ENCODE data around the gene PLSCR4. TPM values are rescaled to one million over a fixed set of nuclear protein-coding genes. Genes with fewer than 3 reads are reported as not detected.

PLSCR4 gene
- total and polyA plus RNA-seq, 4 donors = 10.8 to 95.2 (median 20.8) TPM

GRCh38 chr3:146273721-146274407 lies 23.0 kb upstream of the PLSCR4 start:
- H3K27me3 ChIP-seq (ENCODE audit: control insufficient read depth in 3 of 3, insufficient read depth in 3 of 3, low read length in 2 of 3) = no peaks in the 10 kb centered on the region
- H3K4me1 ChIP-seq (ENCODE audit: control insufficient read depth in 5 of 5, insufficient read depth in 5 of 5, low read length in 5 of 5) = peaks cover 0 to 26% (median 0%) of the 10 kb centered on the region in 5 donors
- no peak for TF ChIP-seq CTCF (IDR thresholded peaks at IDR 0.05; ENCODE audit: control extremely low read depth, extremely low read depth)
- DNase-seq (no peak), ATAC-seq (ENCODE audit: insufficient read depth, low FRiP score) (no peak)
- H3K4me3 ChIP-seq = no peak overlapping the region
- H3K36me3 ChIP-seq (ENCODE audit: control insufficient read depth in 4 of 4, insufficient read depth in 4 of 4, low read length in 4 of 4) = no peaks in the 10 kb centered on the region
- H3K27ac ChIP-seq (ENCODE audit: low read depth in 1 of 2, low read length in 1 of 2) = no peak overlapping the region
- 90% methylated on average over 6 of the region's 6 CpGs for WGBS, 2 donors
- peak overlapping the region in 1 of 2 donors; percentile 61 for H3K9ac ChIP-seq (ENCODE audit: insufficient read depth in 1 of 2, low read length in 2 of 2)
- H3K9me3 ChIP-seq (ENCODE audit: control insufficient read depth in 4 of 4, insufficient read depth in 3 of 4, low read length in 3 of 4) = no peaks in the 10 kb centered on the region

- DNase-seq = no peak
- H3K4me3 ChIP-seq = no peak overlapping the region
- TF ChIP-seq CTCF (IDR thresholded peaks at IDR 0.05; ENCODE audit: control extremely low read depth, extremely low read depth) = no peak
- no peak overlapping the region for H3K9ac ChIP-seq (ENCODE audit: insufficient read depth in 1 of 2, low read length in 2 of 2)
- no peak for ATAC-seq (ENCODE audit: insufficient read depth, low FRiP score)
- peaks cover 0 to 9% (median 0%) of the 10 kb centered on the region in 5 donors for H3K4me1 ChIP-seq (ENCODE audit: control insufficient read depth in 5 of 5, insufficient read depth in 5 of 5, low read length in 5 of 5)
- H3K36me3 ChIP-seq (ENCODE audit: control insufficient read depth in 4 of 4, insufficient read depth in 4 of 4, low read length in 4 of 4) = no peaks in the 10 kb centered on the region
- no peaks in the 10 kb centered on the region for H3K27me3 ChIP-seq (ENCODE audit: control insufficient read depth in 3 of 3, insufficient read depth in 3 of 3, low read length in 2 of 3)
- H3K27ac ChIP-seq (ENCODE audit: low read depth in 1 of 2, low read length in 1 of 2) = no peak overlapping the region
- no peaks in the 10 kb centered on the region for H3K9me3 ChIP-seq (ENCODE audit: control insufficient read depth in 4 of 4, insufficient read depth in 3 of 4, low read length in 3 of 4)
These were observed 20.3 kb upstream of the PLSCR4 start for GRCh38 chr3:146271180-146271579.

DNA sequence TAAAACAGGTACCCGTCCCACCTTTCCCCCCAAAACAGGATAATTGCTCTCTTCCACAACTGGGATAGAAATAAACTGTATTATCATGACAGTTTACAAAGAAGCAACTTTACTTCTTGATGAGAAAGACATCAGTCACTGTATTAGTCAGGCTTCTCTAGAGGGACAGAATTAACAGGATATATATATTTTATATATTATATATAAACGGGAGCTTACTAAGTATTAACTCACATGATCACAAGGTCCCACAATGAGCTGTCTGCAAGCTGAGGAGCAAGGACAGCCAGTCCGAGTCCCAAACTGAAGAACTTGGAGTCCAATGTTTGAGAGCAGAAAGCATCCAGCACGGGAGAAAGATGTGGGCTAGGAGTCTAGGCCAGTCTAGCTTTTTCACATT lies 18.4 kb upstream of the PLSCR4 start:
- DNase-seq (no peak), ATAC-seq (ENCODE audit: insufficient read depth, low FRiP score) (no peak)
- Histone ChIP-seq H3K4me3 (no peak overlapping the region), H3K4me1 (ENCODE audit: control insufficient read depth in 5 of 5, insufficient read depth in 5 of 5, low read length in 5 of 5) (peaks cover 0 to 4% (median 0%) of the 10 kb centered on the region in 5 donors), H3K27me3 (ENCODE audit: control insufficient read depth in 3 of 3, insufficient read depth in 3 of 3, low read length in 2 of 3) (no peaks in the 10 kb centered on the region), H3K9me3 (ENCODE audit: control insufficient read depth in 4 of 4, insufficient read depth in 3 of 4, low read length in 3 of 4) (no peaks in the 10 kb centered on the region), H3K36me3 (ENCODE audit: control insufficient read depth in 4 of 4, insufficient read depth in 4 of 4, low read length in 4 of 4) (no peaks in the 10 kb centered on the region), H3K9ac (ENCODE audit: insufficient read depth in 1 of 2, low read length in 2 of 2) (no peak overlapping the region), H3K27ac (ENCODE audit: low read depth in 1 of 2, low read length in 1 of 2) (no peak overlapping the region)
- TF ChIP-seq CTCF (IDR thresholded peaks at IDR 0.05; ENCODE audit: control extremely low read depth, extremely low read depth) = no peak
- 84 to 91% methylated on average over 4 of the region's 4 CpGs for WGBS, 2 donors

All from lung (tissue), 12 donors.